ENCODE data around the gene RGS12. TPM values are rescaled to one million over a fixed set of nuclear protein-coding genes. Genes with fewer than 3 reads are reported as not detected.
"Not testable (repeated sequence)": the region's sequence is repeated elsewhere in the genome, so short reads cannot be mapped to it uniquely, and the experiment has no call there.

RGS12 gene
- total RNA-seq, 1 experiment from 2014 or later = 23.1 TPM

DNA sequence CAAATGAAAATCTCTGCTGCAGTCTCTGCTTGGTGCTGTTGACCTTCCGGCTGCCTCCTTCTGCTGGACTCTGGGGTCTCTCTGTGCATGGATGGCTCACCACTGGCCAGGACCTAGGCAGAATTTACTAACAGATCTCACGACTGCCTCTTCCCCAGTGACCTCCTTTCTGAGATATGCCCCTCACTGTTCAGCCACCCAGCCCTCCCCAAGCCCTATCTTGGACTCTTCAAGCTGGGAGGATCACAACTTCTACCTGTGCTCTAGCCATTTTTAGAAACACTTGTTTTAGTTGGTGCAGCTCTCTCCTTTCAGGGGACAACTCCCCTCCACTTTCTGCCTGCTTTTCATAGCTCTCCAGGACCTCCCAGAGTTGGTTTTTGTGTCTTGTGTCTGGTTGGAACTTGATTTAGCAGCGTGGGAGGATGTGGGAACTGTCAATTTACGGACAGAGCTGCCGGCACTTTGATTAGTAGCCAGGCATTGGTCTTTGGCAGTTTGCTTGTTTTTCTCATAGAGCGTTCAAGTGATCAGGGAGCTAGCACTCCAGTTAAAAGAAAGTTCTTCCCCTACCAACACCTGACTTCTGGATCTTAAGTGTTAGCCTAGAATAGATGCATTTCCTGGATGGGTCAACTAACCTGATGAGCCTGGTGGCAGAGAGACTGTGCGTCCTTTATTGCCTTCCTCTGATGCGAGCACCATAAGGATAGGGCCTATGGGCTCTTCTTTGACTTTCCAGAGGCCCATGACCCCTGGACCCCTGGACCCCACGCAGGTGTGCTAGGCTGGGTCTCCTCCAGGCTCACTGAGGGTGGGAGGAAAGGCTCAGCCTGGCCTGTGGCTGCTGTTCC is 6.5 kb downstream of the RGS12 start:
- POLR2A ChIA-PET = no interaction called here
- H3K27ac Mint-ChIP-seq (ENCODE audit: unreplicated experiment) = no peak overlapping the region

DNA sequence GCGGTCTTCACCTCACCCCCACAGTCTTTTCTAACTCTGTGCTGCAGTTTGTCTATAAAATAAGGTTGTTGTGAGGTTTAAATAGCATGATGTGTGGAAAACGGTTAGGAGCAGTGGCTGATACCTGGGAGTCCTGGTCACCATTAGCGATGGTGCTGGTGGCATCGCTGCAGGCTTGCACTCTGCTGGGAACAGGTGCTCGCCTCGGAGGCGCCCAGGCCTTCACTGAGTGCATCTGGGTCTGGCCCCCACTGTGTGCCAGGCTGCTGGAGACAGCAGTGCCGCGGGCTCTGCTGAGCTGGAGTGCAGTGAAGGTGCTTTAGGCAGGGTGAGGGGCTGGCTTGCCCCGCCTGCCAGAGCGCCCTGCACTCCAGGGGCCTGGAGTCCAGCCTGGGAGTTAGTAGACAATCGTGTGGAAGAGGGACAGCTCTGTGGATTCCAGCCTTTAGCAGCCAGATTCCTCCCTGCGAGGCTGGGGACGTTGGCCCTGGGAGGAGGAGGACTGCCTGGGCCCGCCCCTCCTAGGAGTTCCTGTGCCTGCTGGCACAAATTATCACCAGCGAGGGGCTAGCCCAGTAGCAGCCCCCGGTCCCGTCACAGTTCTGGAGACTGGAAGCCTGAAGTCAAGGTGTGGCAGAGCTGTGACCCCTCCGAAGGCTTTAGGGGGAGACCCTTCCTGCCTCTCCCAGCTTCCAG is 7.3 kb downstream of the RGS12 start:
- POLR2A ChIA-PET = no interaction called here
- CTCF ChIA-PET = no interaction called here
- TF ChIP-seq CTCF (IDR thresholded peaks at IDR 0.05; ENCODE audit: insufficient read depth in 1 of 2, low read depth in 1 of 2, low read length in 1 of 2, severe bottlenecking in 1 of 2, unreplicated experiment in 1 of 2) = no peak
- Histone ChIP-seq H3K27me3 (replicated peaks; ENCODE audit: control insufficient read depth, insufficient read depth, low read length) (no peaks in the 10 kb centered on the region), H3K4me3 (ENCODE audit: low read depth, low read length) (no peak overlapping the region), H3K9me3 (no peaks in the 10 kb centered on the region), H3K4me1 (no peaks in the 10 kb centered on the region), H3K36me3 (ENCODE audit: control insufficient read depth, insufficient read depth, low read length) (no peaks in the 10 kb centered on the region)
- intact Hi-C loops (cut with micrococcal nuclease; ENCODE audit: unreplicated experiment) = no loop called here
- DNase-seq = no peak
- BruUV-seq (replicated peaks) = no TSS peak
- Mint-ChIP-seq H3K9me3 (ENCODE audit: unreplicated experiment) (no peaks in the 10 kb centered on the region), H3K36me3 (ENCODE audit: insufficient read depth, unreplicated experiment) (peaks cover 6% of the 10 kb centered on the region), H3K4me1 (ENCODE audit: low read depth, unreplicated experiment) (no peaks in the 10 kb centered on the region), H3K27me3 (ENCODE audit: insufficient read depth, unreplicated experiment) (no peaks in the 10 kb centered on the region), H3K4me3 (ENCODE audit: unreplicated experiment) (no peak overlapping the region), H3K27ac (ENCODE audit: unreplicated experiment) (peak overlapping the region; percentile 56)

More for the DNA sequence above, 6.5 kb downstream of the RGS12 start:
- H3K36me3 Mint-ChIP-seq (ENCODE audit: insufficient read depth, unreplicated experiment) = peaks cover 6% of the 10 kb centered on the region
- H3K9me3 ChIP-seq = no peaks in the 10 kb centered on the region
- no peak for DNase-seq
- no peaks in the 10 kb centered on the region for H3K36me3 ChIP-seq (ENCODE audit: control insufficient read depth, insufficient read depth, low read length)
- H3K4me1 Mint-ChIP-seq (ENCODE audit: low read depth, unreplicated experiment) = no peaks in the 10 kb centered on the region
- H3K27me3 Mint-ChIP-seq (ENCODE audit: insufficient read depth, unreplicated experiment) = no peaks in the 10 kb centered on the region
- BruUV-seq (replicated peaks) = no TSS peak
- intact Hi-C loops (cut with micrococcal nuclease; ENCODE audit: unreplicated experiment) = no loop called here
- H3K4me3 ChIP-seq (ENCODE audit: low read depth, low read length) = no peak overlapping the region
- no peaks in the 10 kb centered on the region for H3K9me3 Mint-ChIP-seq (ENCODE audit: unreplicated experiment)
- CTCF ChIA-PET = no interaction called here
- no peak for TF ChIP-seq CTCF (IDR thresholded peaks at IDR 0.05; ENCODE audit: insufficient read depth in 1 of 2, low read depth in 1 of 2, low read length in 1 of 2, severe bottlenecking in 1 of 2, unreplicated experiment in 1 of 2)
- H3K4me3 Mint-ChIP-seq (ENCODE audit: unreplicated experiment) = no peak overlapping the region
- no peaks in the 10 kb centered on the region for H3K4me1 ChIP-seq
- H3K27me3 ChIP-seq (replicated peaks; ENCODE audit: control insufficient read depth, insufficient read depth, low read length) = no peaks in the 10 kb centered on the region

DNA sequence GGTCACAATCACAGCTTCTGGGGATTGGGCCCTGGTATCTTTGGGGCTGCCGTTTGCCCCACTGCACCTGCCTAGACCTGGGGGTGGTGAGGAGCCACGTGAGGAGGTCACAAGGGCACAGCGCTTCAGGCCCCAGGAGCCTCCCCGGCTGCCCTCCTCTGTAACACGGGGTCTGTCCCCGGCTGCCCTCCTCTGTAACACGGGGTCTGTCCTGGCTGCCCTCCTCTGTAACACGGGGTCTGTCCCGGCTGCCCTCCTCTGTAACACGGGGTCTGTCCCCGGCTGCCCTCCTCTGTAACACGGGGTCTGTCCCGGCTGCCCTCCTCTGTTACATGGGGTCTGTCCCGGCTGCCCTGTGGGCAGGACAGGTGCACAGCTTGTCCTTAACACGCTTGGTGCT is 8.1 kb downstream of the RGS12 start:
- H3K27ac Mint-ChIP-seq (ENCODE audit: unreplicated experiment) = peak overlapping the region; percentile 56
- H3K4me3 ChIP-seq (ENCODE audit: low read depth, low read length); H3K4me3 Mint-ChIP-seq (ENCODE audit: unreplicated experiment); BruUV-seq (replicated peaks); H3K9me3 Mint-ChIP-seq (ENCODE audit: unreplicated experiment); DNase-seq; H3K36me3 ChIP-seq (ENCODE audit: control insufficient read depth, insufficient read depth, low read length); CTCF ChIA-PET; H3K27me3 Mint-ChIP-seq (ENCODE audit: insufficient read depth, unreplicated experiment); H3K4me1 Mint-ChIP-seq (ENCODE audit: low read depth, unreplicated experiment); H3K4me1 ChIP-seq; H3K9me3 ChIP-seq; intact Hi-C loops (cut with micrococcal nuclease; ENCODE audit: unreplicated experiment); H3K36me3 Mint-ChIP-seq (ENCODE audit: insufficient read depth, unreplicated experiment); H3K27me3 ChIP-seq (replicated peaks; ENCODE audit: control insufficient read depth, insufficient read depth, low read length); POLR2A ChIA-PET: not testable (repeated sequence)

Measured in Caco-2 (cell line).